SK-N-SH (cell line): ENCODE data around the gene HEXIM1. TPM values are rescaled to one million over a fixed set of nuclear protein-coding genes. Genes with fewer than 3 reads are reported as not detected.

Source experiments
- CTCF ChIA-PET: fragments of 300-600, 350-600 bp; formaldehyde crosslinking; extraction: SDS; loops from one replicate; lab custom pipeline; 2021; lab: Yijun Ruan, JAX
- POLR2A ChIA-PET: fragments of 350-600 bp; sonication (Branson Sonifier 250); formaldehyde crosslinking; extraction: SDS; loops from one replicate; lab custom pipeline; 2020; ENCODE audit warnings: antibody characterized with exemption, inconsistent platforms; lab: Yijun Ruan, JAX
- DNase-seq: peaks from one replicate; pipeline ENCODE4 v3.0.0; 2012
- H2AFZ ChIP-seq: fragments of 200-600 bp; sonication (generic); 2 replicates; pipeline ENCODE4 v1.8.1; 2016; ENCODE audit warnings: antibody characterized with exemption, mild to moderate bottlenecking, low read depth
- H3F3A ChIP-seq: fragments of 200-600 bp; sonication (generic); replicated peaks from 2 replicates; pipeline ENCODE3; 2016; ENCODE audit warnings: antibody characterized with exemption, mild to moderate bottlenecking; ENCODE audit not compliant: insufficient read depth
- H3K27ac ChIP-seq, 2 experiments: fragments of 200-500 bp in 1 of 2; fragments of 200-600 bp in 1 of 2; sonication (Bioruptor generic) in 1 of 2; sonication (generic), shearing (Covaris generic) in 1 of 2; 2 replicates each; pipeline versions ENCODE4 v1.5.1 to v1.6.1; 2014 to 2016; ENCODE audit warnings: low read depth in 2 of 2, inconsistent platforms in 1 of 2, low read length in 1 of 2, mild to moderate bottlenecking in 1 of 2, mixed read lengths in 1 of 2
- H3K27me3 ChIP-seq: fragments of 200-600 bp; sonication (generic), shearing (Covaris generic); 2 replicates; pipeline ENCODE4 v1.6.1; 2016; ENCODE audit warnings: mixed run types; ENCODE audit not compliant: insufficient read depth
- H3K36me3 ChIP-seq, 2 experiments: fragments of 200-500 bp in 1 of 2; fragments of 200-600 bp in 1 of 2; sonication (Bioruptor generic) in 1 of 2; sonication (generic) in 1 of 2; replicated peaks in 1 of 2; 2 replicates each; pipeline versions ENCODE3 to v1.5.1; 2014 to 2016; ENCODE audit warnings: low read length in 1 of 2, mild to moderate bottlenecking in 1 of 2; ENCODE audit not compliant: insufficient read depth in 2 of 2, control insufficient read depth in 1 of 2
- H3K4me1 ChIP-seq, 2 experiments: fragments of 200-500 bp in 1 of 2; fragments of 200-600 bp in 1 of 2; sonication (Bioruptor generic) in 1 of 2; sonication (generic), shearing (Covaris generic) in 1 of 2; 2 replicates each; pipeline versions ENCODE4 v1.5.1 to v1.6.1; 2014 to 2016; ENCODE audit warnings: low read depth in 1 of 2, low read length in 1 of 2, mixed run types in 1 of 2; ENCODE audit not compliant: insufficient read depth in 2 of 2, control insufficient read depth in 1 of 2
- H3K4me2 ChIP-seq: fragments of 200-600 bp; sonication (generic), shearing (Covaris generic); 2 replicates; pipeline ENCODE4 v1.6.1; 2017; ENCODE audit warnings: mixed run types
- H3K4me3 ChIP-seq, 2 experiments: fragments of 200-500 bp in 1 of 2; fragments of 200-600 bp in 1 of 2; sonication (Bioruptor generic) in 1 of 2; sonication (generic), shearing (Covaris generic) in 1 of 2; 2 replicates each; pipeline versions ENCODE4 v1.5.1 to v1.8.1; 2014 to 2016; ENCODE audit warnings: low read depth in 2 of 2, inconsistent platforms in 1 of 2, low read length in 1 of 2, mild to moderate bottlenecking in 1 of 2, mixed read lengths in 1 of 2, moderate library complexity in 1 of 2
- H3K79me2 ChIP-seq: fragments of 200-600 bp; sonication (generic); 2 replicates; pipeline ENCODE4 v1.8.1; 2017; ENCODE audit warnings: mild to moderate bottlenecking; ENCODE audit not compliant: insufficient read depth
- H3K9ac ChIP-seq: fragments of 200-600 bp; sonication (generic); 2 replicates; pipeline ENCODE4 v1.6.1; 2017; ENCODE audit warnings: mixed run types
- H3K9me2 ChIP-seq: fragments of 200-600 bp; sonication (generic); 2 replicates; pipeline ENCODE4 v1.6.1; 2017; ENCODE audit warnings: mixed run types
- H3K9me3 ChIP-seq: fragments of 200-600 bp; sonication (generic); 2 replicates; pipeline ENCODE4 v1.6.1; 2017; ENCODE audit warnings: mixed run types, mild to moderate bottlenecking, moderate library complexity
- H4K20me1 ChIP-seq: fragments of 200-600 bp; sonication (generic); 2 replicates; pipeline ENCODE4 v1.6.1; 2017; ENCODE audit warnings: mild to moderate bottlenecking, mixed run types; ENCODE audit not compliant: insufficient read depth
- EP300 ChIP-seq, 2 experiments: IDR thresholded peaks; 2 replicates each; pipeline versions ENCODE4 v1.4.0 to v1.6.1; 2012; ENCODE audit warnings: borderline replicate concordance in 1 of 2, low read depth in 1 of 2, low read length in 1 of 2
- FOSL2 ChIP-seq: IDR thresholded peaks from 2 replicates; pipeline ENCODE4 v1.4.0; 2012; ENCODE audit warnings: low read depth, mild to moderate bottlenecking, moderate library complexity, borderline replicate concordance
- MXI1 ChIP-seq: IDR thresholded peaks from 2 replicates; pipeline ENCODE4 v1.6.1; 2012; ENCODE audit warnings: mild to moderate bottlenecking, low read depth, low read length, improper control_type of control experiment
- NFIC ChIP-seq: IDR thresholded peaks from 2 replicates; pipeline ENCODE4 v1.4.0; 2012; ENCODE audit warnings: borderline replicate concordance
- POLR2AphosphoS5 ChIP-seq: IDR thresholded peaks from 2 replicates; pipeline ENCODE4 v1.6.1; 2012; ENCODE audit warnings: low read depth, low read length
- RAD21 ChIP-seq: IDR thresholded peaks from 2 replicates; pipeline ENCODE4 v1.6.1; 2012; ENCODE audit warnings: mild to moderate bottlenecking, low read length
- RCOR1 ChIP-seq: fragments of 150-350 bp; IDR thresholded peaks from 2 replicates; pipeline ENCODE4 v1.6.1; 2017; ENCODE audit warnings: antibody characterized with exemption, low read length
- SIN3A ChIP-seq: IDR thresholded peaks from 2 replicates; pipeline ENCODE4 v1.6.1; 2012; ENCODE audit warnings: low read depth, mild to moderate bottlenecking, low read length, moderate library complexity, borderline replicate concordance
- SMC3 ChIP-seq: IDR thresholded peaks from 2 replicates; pipeline ENCODE4 v1.6.1; 2012; ENCODE audit warnings: low read depth, low read length, improper control_type of control experiment
- TAF1 ChIP-seq: IDR thresholded peaks from 2 replicates; pipeline ENCODE4 v1.6.1; 2012; ENCODE audit warnings: low read depth, mild to moderate bottlenecking, low read length, moderate library complexity, borderline replicate concordance
- whole genome bisulfite sequencing: methylation state at CpG from one replicate; pipeline ENCODE4 v1.1.6; 2017; ENCODE audit warnings: low lambda C conversion rate; 5-methylcytosine and 5-hydroxymethylcytosine counted together
- polyA plus RNA-seq, 3 experiments: library from polyadenylated mRNA; depleted of rRNA; stranded (reverse); fragments of >200 nt; gene quantifications; 2 replicates each; pipeline ENCODE4 v1.2.3, GENCODE V29; 2012
- TF ChIP-seq, protein P1 (sequence below): fragments of 200-600 bp; sonication (generic); IDR thresholded peaks from 2 replicates; pipeline ENCODE4 v1.6.1; 2017; ENCODE audit warnings: antibody characterized with exemption, mild to moderate bottlenecking, moderate library complexity
- TF ChIP-seq, protein P2 (sequence below): IDR thresholded peaks from 2 replicates; pipeline ENCODE4; 2012
- TF ChIP-seq, protein P3 (sequence below): IDR thresholded peaks from 2 replicates; pipeline ENCODE4 v1.4.0; 2012; ENCODE audit warnings: low read depth, borderline replicate concordance
- TF ChIP-seq, protein P4 (sequence below): IDR thresholded peaks from 2 replicates; pipeline ENCODE4 v1.4.0; 2012; ENCODE audit warnings: low read depth

The HEXIM1 gene
- polyA plus RNA-seq, 1 of the 3 experiments (the other 2 are of a cell fraction), result 20.7 TPM

DNA sequence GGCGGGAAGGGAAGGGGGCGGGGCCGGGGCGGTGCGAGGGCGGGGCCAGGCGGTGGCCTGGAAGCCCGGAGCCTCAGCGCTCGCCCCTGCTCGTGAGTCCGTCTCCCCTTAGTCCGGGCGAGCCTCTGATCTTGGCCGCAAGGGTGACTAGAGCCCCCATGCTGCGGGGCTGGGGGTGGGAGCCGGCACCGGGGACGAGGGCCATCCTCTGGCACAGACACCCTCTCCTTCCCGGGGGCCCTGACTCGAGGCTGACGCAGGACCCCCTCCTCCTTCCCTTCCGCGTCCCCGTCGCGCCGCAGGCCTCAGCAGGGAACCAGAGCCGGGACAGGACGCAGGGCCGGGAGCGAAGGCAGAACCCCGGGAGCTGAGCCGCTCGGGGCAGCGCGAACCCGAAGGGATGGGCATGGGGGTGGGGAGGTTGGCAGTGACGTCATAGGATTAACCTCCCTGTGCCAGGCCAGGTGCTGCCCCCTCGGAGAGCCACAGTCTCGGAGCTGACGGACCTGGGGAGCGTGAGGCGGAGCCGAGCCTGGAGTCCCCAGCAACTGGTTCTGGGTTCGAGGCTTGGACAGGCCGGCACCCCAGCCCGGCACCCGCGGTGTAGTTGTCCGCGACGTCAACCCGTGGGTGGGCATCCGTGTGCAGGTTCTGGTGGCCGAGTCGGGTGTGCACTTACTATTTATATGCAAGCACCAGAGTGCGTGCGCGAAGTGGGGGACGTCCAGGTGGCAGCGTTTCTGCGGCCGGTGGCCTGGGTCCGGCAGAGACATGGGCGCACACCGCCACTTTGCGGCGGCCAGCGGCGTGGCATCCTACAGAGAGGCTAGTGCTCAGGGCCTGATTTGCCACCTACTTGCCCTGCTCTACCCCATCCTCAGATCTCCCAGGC is 15.5 kb upstream of the HEXIM1 start:
- H3F3A ChIP-seq, result peaks cover 13% of the 10 kb centered on the region
- H3K79me2 ChIP-seq, result peaks cover 43% of the 10 kb centered on the region
- no peaks in the 10 kb centered on the region for H3K36me3 ChIP-seq
- WGBS, result 7% methylated on average over 6 of the region's 71 CpGs
- H3K27me3 ChIP-seq, result no peaks in the 10 kb centered on the region
- H4K20me1 ChIP-seq, result no peaks in the 10 kb centered on the region
- peaks cover 10 to 33% of the 10 kb centered on the region in 2 experiments; a peak in 2 of 4 replicates for H3K4me1 ChIP-seq
- peak; percentile 95 for DNase-seq
- H3K27ac ChIP-seq, result peak overlapping the region; percentile 93 to 96
- H3K4me2 ChIP-seq, result peak overlapping the region; percentile 94
- H3K9me3 ChIP-seq, result no peaks in the 10 kb centered on the region
- peak overlapping the region; percentile 88 to 99 for H3K4me3 ChIP-seq
- TF ChIP-seq, protein P1, sequence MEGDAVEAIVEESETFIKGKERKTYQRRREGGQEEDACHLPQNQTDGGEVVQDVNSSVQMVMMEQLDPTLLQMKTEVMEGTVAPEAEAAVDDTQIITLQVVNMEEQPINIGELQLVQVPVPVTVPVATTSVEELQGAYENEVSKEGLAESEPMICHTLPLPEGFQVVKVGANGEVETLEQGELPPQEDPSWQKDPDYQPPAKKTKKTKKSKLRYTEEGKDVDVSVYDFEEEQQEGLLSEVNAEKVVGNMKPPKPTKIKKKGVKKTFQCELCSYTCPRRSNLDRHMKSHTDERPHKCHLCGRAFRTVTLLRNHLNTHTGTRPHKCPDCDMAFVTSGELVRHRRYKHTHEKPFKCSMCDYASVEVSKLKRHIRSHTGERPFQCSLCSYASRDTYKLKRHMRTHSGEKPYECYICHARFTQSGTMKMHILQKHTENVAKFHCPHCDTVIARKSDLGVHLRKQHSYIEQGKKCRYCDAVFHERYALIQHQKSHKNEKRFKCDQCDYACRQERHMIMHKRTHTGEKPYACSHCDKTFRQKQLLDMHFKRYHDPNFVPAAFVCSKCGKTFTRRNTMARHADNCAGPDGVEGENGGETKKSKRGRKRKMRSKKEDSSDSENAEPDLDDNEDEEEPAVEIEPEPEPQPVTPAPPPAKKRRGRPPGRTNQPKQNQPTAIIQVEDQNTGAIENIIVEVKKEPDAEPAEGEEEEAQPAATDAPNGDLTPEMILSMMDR, result peak; percentile 74
- peak; percentile 26; the same call in 1 of the 2 replicates for TF ChIP-seq TAF1
- TF ChIP-seq RAD21, result peak; percentile 84
- TF ChIP-seq POLR2AphosphoS5, result peak; percentile 60
- TF ChIP-seq, protein P2, sequence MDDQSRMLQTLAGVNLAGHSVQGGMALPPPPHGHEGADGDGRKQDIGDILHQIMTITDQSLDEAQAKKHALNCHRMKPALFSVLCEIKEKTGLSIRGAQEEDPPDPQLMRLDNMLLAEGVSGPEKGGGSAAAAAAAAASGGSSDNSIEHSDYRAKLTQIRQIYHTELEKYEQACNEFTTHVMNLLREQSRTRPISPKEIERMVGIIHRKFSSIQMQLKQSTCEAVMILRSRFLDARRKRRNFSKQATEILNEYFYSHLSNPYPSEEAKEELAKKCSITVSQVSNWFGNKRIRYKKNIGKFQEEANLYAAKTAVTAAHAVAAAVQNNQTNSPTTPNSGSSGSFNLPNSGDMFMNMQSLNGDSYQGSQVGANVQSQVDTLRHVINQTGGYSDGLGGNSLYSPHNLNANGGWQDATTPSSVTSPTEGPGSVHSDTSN, result no peak
- 0 out of 2 replicates have a peak, but pooled peaks have one; percentile 28 for TF ChIP-seq SIN3A
- TF ChIP-seq, protein P3, sequence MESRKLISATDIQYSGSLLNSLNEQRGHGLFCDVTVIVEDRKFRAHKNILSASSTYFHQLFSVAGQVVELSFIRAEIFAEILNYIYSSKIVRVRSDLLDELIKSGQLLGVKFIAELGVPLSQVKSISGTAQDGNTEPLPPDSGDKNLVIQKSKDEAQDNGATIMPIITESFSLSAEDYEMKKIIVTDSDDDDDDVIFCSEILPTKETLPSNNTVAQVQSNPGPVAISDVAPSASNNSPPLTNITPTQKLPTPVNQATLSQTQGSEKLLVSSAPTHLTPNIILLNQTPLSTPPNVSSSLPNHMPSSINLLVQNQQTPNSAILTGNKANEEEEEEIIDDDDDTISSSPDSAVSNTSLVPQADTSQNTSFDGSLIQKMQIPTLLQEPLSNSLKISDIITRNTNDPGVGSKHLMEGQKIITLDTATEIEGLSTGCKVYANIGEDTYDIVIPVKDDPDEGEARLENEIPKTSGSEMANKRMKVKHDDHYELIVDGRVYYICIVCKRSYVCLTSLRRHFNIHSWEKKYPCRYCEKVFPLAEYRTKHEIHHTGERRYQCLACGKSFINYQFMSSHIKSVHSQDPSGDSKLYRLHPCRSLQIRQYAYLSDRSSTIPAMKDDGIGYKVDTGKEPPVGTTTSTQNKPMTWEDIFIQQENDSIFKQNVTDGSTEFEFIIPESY, result no peak
- TF ChIP-seq RCOR1, result 0 out of 2 replicates have a peak, but pooled peaks have one; percentile 6
- no peak for TF ChIP-seq NFIC
- peak; percentile 49; the same call in 1 of the 2 replicates for TF ChIP-seq MXI1
- no peak for TF ChIP-seq FOSL2
- TF ChIP-seq SMC3, result peak; percentile 54; the same call in 1 of the 2 replicates
- TF ChIP-seq EP300 (IDR thresholded peaks at IDR 0.05; ENCODE audit: borderline replicate concordance in 1 of 2, low read depth in 1 of 2, low read length in 1 of 2), result no peak
- TF ChIP-seq, protein P4, sequence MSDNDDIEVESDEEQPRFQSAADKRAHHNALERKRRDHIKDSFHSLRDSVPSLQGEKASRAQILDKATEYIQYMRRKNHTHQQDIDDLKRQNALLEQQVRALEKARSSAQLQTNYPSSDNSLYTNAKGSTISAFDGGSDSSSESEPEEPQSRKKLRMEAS, result peak; percentile 21; the same call in 1 of the 2 replicates
- TF ChIP-seq, all 33 proteins: peak for 9
- POLR2A ChIA-PET, result interaction anchor here (1.1 kb wide), 1 partner anchor 17 kb away, joined by 3 read pairs; no protein-coding TSS in a partner anchor
- Histone ChIP-seq H3K9ac (peak overlapping the region; percentile 88), H2AFZ (peak overlapping the region; percentile 90), H3K9me2 (no peaks in the 10 kb centered on the region)
- CTCF ChIA-PET, result interaction anchor here (0.6 to 10.8 kb wide), 34 partner anchors 8 to 353 kb away, joined by 3 to 209 read pairs (median 4); partner anchors contain the start of genes DCAKD, EFTUD2, HEXIM1 and HEXIM2
